Smooth muscle cell (in vitro differentiated cells): ENCODE data around the gene LSM2. TPM values are rescaled to one million over a fixed set of nuclear protein-coding genes. Genes with fewer than 3 reads are reported as not detected.

ENCODE experiments used
- DNase-seq: peaks from one replicate; lab custom pipeline; 2025; ENCODE audit not compliant: unreplicated experiment; lab: John Stamatoyannopoulos, UW
- H2AFZ ChIP-seq: fragments of 200-600 bp; sonication (generic); 2 replicates; pipeline ENCODE4 v1.6.0; 2016; ENCODE audit warnings: antibody characterized with exemption, low read depth, mild to moderate bottlenecking
- H3F3A ChIP-seq: fragments of 200-600 bp; sonication (generic); 2 replicates; pipeline ENCODE4 v1.6.0; 2017; ENCODE audit warnings: antibody characterized with exemption, low read depth
- H3K27ac ChIP-seq: fragments of 200-600 bp; sonication (generic); 2 replicates; pipeline ENCODE4 v1.5.1; 2016; ENCODE audit warnings: low read depth, mild to moderate bottlenecking
- H3K27me3 ChIP-seq: fragments of 200-600 bp; sonication (generic); 2 replicates; pipeline ENCODE4 v1.6.1; 2016; ENCODE audit warnings: low read depth, mild to moderate bottlenecking
- H3K36me3 ChIP-seq: fragments of 200-600 bp; sonication (generic); 2 replicates; pipeline ENCODE4 v1.5.1; 2016; ENCODE audit warnings: low read depth
- H3K4me1 ChIP-seq: fragments of 200-600 bp; sonication (generic); 2 replicates; pipeline ENCODE4 v1.5.1; 2016; ENCODE audit warnings: low read depth
- H3K4me2 ChIP-seq: fragments of 200-600 bp; sonication (generic); 2 replicates; pipeline ENCODE4 v1.6.0; 2016; ENCODE audit warnings: mild to moderate bottlenecking
- H3K4me3 ChIP-seq: fragments of 200-600 bp; sonication (generic); 2 replicates; pipeline ENCODE4 v1.5.1; 2016; ENCODE audit warnings: mild to moderate bottlenecking
- H3K79me2 ChIP-seq: fragments of 200-600 bp; sonication (generic); 2 replicates; pipeline ENCODE4 v1.6.0; 2016; ENCODE audit warnings: low read depth, mild to moderate bottlenecking
- H3K9ac ChIP-seq: fragments of 200-600 bp; sonication (generic); 2 replicates; pipeline ENCODE4 v1.6.0; 2016; ENCODE audit warnings: low read depth
- H3K9me3 ChIP-seq: fragments of 200-600 bp; sonication (generic); replicated peaks from 2 replicates; pipeline ENCODE4 v1.5.1; 2016; ENCODE audit warnings: low read depth
- H4K20me1 ChIP-seq: fragments of 200-600 bp; sonication (generic); 2 replicates; pipeline ENCODE4 v1.6.0; 2016; ENCODE audit warnings: low read depth
- CTCF ChIP-seq: fragments of 200-600 bp; sonication (generic); IDR thresholded peaks from 2 replicates; pipeline ENCODE4 v1.5.1; 2017; ENCODE audit warnings: borderline replicate concordance, mild to moderate bottlenecking, antibody characterized with exemption; ENCODE audit not compliant: insufficient read depth, poor library complexity, severe bottlenecking
- WGBS: methylation state at CpG from one replicate; pipeline ENCODE4 v1.1.7; 2016; ENCODE audit warnings: low lambda C conversion rate; 5-methylcytosine and 5-hydroxymethylcytosine counted together
- polyA plus RNA-seq: library from polyadenylated mRNA; unstranded; fragments of >200 nt; fragmentation: Nextera tagmentation; extraction: Ambion mirVana; gene quantifications from 2 replicates; pipeline ENCODE4 v1.2.1, GENCODE V29; 2016
- total RNA-seq: library from RNA; depleted of rRNA; stranded (reverse); fragments of >200 nt; gene quantifications from 2 replicates; pipeline ENCODE4 v1.2.3, GENCODE V29; 2014

LSM2 gene
- total and polyA plus RNA-seq, 2 experiments from 2014 or later = 81.6 to 91.2 TPM

- H2AFZ ChIP-seq = no peak overlapping the region
- no peak overlapping the region for H3K27ac ChIP-seq
- H3K9me3 ChIP-seq = no peaks in the 10 kb centered on the region
- H3F3A ChIP-seq = peaks cover 11% of the 10 kb centered on the region
- H3K4me1 ChIP-seq = peaks cover 8% of the 10 kb centered on the region
- no peaks in the 10 kb centered on the region for H3K79me2 ChIP-seq
- WGBS = 79% methylated on average over 3 of the region's 4 CpGs
- no peaks in the 10 kb centered on the region for H4K20me1 ChIP-seq
- no peak for DNase-seq
- no peak for TF ChIP-seq CTCF
- no peak overlapping the region for H3K4me2 ChIP-seq
- no peak overlapping the region for H3K9ac ChIP-seq
- no peaks in the 10 kb centered on the region for H3K36me3 ChIP-seq
- no peak overlapping the region for H3K4me3 ChIP-seq
- H3K27me3 ChIP-seq = no peaks in the 10 kb centered on the region
Measured at GRCh38 chr6:31775184-31775583, 31.6 kb downstream of the LSM2 start.

- Histone ChIP-seq H3K4me1 (peaks cover 7% of the 10 kb centered on the region), H3K9me3 (no peaks in the 10 kb centered on the region), H3K27me3 (no peaks in the 10 kb centered on the region), H3K4me2 (no peak overlapping the region), H3K79me2 (no peaks in the 10 kb centered on the region), H2AFZ (no peak overlapping the region), H3K36me3 (no peaks in the 10 kb centered on the region), H3F3A (no peaks in the 10 kb centered on the region), H4K20me1 (no peaks in the 10 kb centered on the region), H3K4me3 (no peak overlapping the region), H3K27ac (no peak overlapping the region), H3K9ac (no peak overlapping the region)
- 49% methylated on average over 4 of the region's 4 CpGs for WGBS
- no peak for DNase-seq
- TF ChIP-seq CTCF = no peak
Measured at GRCh38 chr6:31771992-31772358, 34.8 kb downstream of the LSM2 start.

- H3K4me1 ChIP-seq = no peaks in the 10 kb centered on the region
- no peak for DNase-seq
- 95% methylated on average over 2 of the region's 2 CpGs for WGBS
Measured at GRCh38 chr6:31770860-31771259, 35.9 kb downstream of the LSM2 start.

More at GRCh38 chr6:31770860-31771259, 35.9 kb downstream of the LSM2 start:
- Histone ChIP-seq H3F3A (no peaks in the 10 kb centered on the region), H3K36me3 (no peaks in the 10 kb centered on the region), H2AFZ (no peak overlapping the region), H3K27me3 (no peaks in the 10 kb centered on the region), H3K4me3 (no peak overlapping the region), H3K9ac (no peak overlapping the region), H4K20me1 (no peaks in the 10 kb centered on the region), H3K9me3 (no peaks in the 10 kb centered on the region), H3K79me2 (no peaks in the 10 kb centered on the region), H3K4me2 (no peak overlapping the region), H3K27ac (no peak overlapping the region)
- no peak for TF ChIP-seq CTCF
